K562 (cell line): ENCODE measurements around the gene MAGEB10. TPM values are rescaled to one million over a fixed set of nuclear protein-coding genes. Genes with fewer than 3 reads are reported as not detected.

Source experiments
- CCAR2 ChIP-seq: fragments of 200-400 bp; formaldehyde crosslinking; IDR thresholded peaks from 2 replicates; pipeline ENCODE4 v1.6.1; 2017; ENCODE audit warnings: mild to moderate bottlenecking, low read depth, low read length
- SMARCA5 ChIP-seq: fragments of 450-650 bp; IDR thresholded peaks from 2 replicates; pipeline ENCODE4 v1.6.1; 2016
- STAT6 ChIP-seq: sonication (generic); formaldehyde crosslinking; IDR thresholded peaks from 2 replicates; pipeline ENCODE4 v1.8.1; 2023; ENCODE audit warnings: mild to moderate bottlenecking, missing genetic modification reagents
- UBTF ChIP-seq, 2 experiments: IDR thresholded peaks; 2 replicates each; pipeline ENCODE4 v1.6.1; 2012; ENCODE audit warnings: improper control_type of control experiment in 2 of 2, low read depth in 2 of 2, low read length in 2 of 2, borderline replicate concordance in 1 of 2
- ZBTB40 ChIP-seq, 2 experiments: fragments of 450-650 bp in 1 of 2; sonication (generic) in 1 of 2; formaldehyde crosslinking in 1 of 2; IDR thresholded peaks; 2 replicates each; pipeline versions ENCODE4 v1.7.1 to v1.9.0; 2016 to 2022; ENCODE audit warnings: inconsistent platforms in 1 of 2, mild to moderate bottlenecking in 1 of 2, missing genetic modification reagents in 1 of 2
- ZFP91 ChIP-seq: sonication (generic); formaldehyde crosslinking; IDR thresholded peaks from 2 replicates; pipeline ENCODE4 v1.8.0; 2022; ENCODE audit warnings: mild to moderate bottlenecking, missing genetic modification reagents
- ZNF280B ChIP-seq: fragments of 250-450 bp; sonication (Bioruptor Pico); IDR thresholded peaks from 2 replicates; pipeline ENCODE4 v1.5.1; 2021; ENCODE audit warnings: mild to moderate bottlenecking
- ZNF347 ChIP-seq: fragments of 450-650 bp; formaldehyde crosslinking; IDR thresholded peaks from 2 replicates; pipeline ENCODE4 v1.4.0; 2020; ENCODE audit warnings: low read depth, mild to moderate bottlenecking, moderate library complexity
- polyA plus RNA-seq, 8 experiments: library from polyadenylated mRNA; depleted of rRNA in 4 of 8; stranded (reverse) in 5 of 8; unstranded in 3 of 8; fragments of >200 nt; fragmentation: Nextera tagmentation in 2 of 8; fragmentation: Illumina TruSeq in 1 of 8; extraction: Ambion mirVana in 2 of 8; extraction: Trizol in 1 of 8; gene quantifications; 2 replicates each; pipeline versions ENCODE4 v1.2.1 to v1.2.3, GENCODE V29; 2011 to 2014; ENCODE audit warnings: inconsistent platforms in 1 of 8, missing spikeins in 1 of 8
- total RNA-seq, 7 experiments: library from RNA; depleted of rRNA in 6 of 7; stranded (reverse); fragments of >200 nt in 6 of 7; fragmentation: Illumina TruSeq in 2 of 7; extraction: Trizol in 2 of 7; gene quantifications; 2 replicates each; pipeline versions ENCODE4 v1.2.1 to v1.2.3, GENCODE V29; 2011 to 2021; ENCODE audit warnings: low replicate concordance in 1 of 7

Gene MAGEB10
- total and polyA plus RNA-seq, 9 of the 15 experiments (the other 6 are each of a cell fraction or from before 2014, with no cell fraction given), result 0.07 to 0.76 (median 0.42) TPM

- TF ChIP-seq UBTF (IDR thresholded peaks at IDR 0.05; ENCODE audit: borderline replicate concordance in 1 of 2, low read depth in 2 of 2, low read length in 2 of 2), result no peak
- no peak for TF ChIP-seq ZNF347 (CRISPR knock-in tag)
- no peak for TF ChIP-seq ZBTB40 (IDR thresholded peaks at IDR 0.05)
- no peak for TF ChIP-seq ZBTB40 (CRISPR knock-in tag; IDR thresholded peaks at IDR 0.05)
- no peak for TF ChIP-seq ZNF280B (CRISPR knock-in tag)
- no peak for TF ChIP-seq CCAR2
- no peak for TF ChIP-seq SMARCA5
- TF ChIP-seq ZFP91, result no peak
- TF ChIP-seq STAT6 (CRISPR knock-in tag), result no peak
These were observed 56.0 kb downstream of the MAGEB10 start (continued) for GRCh38 chrX:27863809-27864208.
